Measurements from ENCODE around the gene TRMT13.

TRMT13 gene

GRCh38 chr1:100137602-100138001, 4.6 kb downstream of the TRMT13 start:
- no peak for DNase-seq (ENCODE audit: extremely low read depth, low read depth)
- TF ChIP-seq CTCF (IDR thresholded peaks at IDR 0.05; ENCODE audit: low read depth, low read length) = no peak

GRCh38 chr1:100141192-100141591, 8.2 kb downstream of the TRMT13 start:
- no peak for TF ChIP-seq CTCF (IDR thresholded peaks at IDR 0.05; ENCODE audit: low read depth, low read length)
- DNase-seq (ENCODE audit: extremely low read depth, low read depth) = no peak

GRCh38 chr1:100142343-100142742, 9.4 kb downstream of the TRMT13 start:
- TF ChIP-seq CTCF (IDR thresholded peaks at IDR 0.05; ENCODE audit: low read depth, low read length) = no peak
- no peak for DNase-seq (ENCODE audit: extremely low read depth, low read depth)

GRCh38 chr1:100145116-100145515, 12.2 kb downstream of the TRMT13 start:
- no peak for TF ChIP-seq CTCF (IDR thresholded peaks at IDR 0.05; ENCODE audit: low read depth, low read length)
- no peak for DNase-seq (ENCODE audit: extremely low read depth, low read depth)

GRCh38 chr1:100146958-100147357, 14.0 kb downstream of the TRMT13 start:
- DNase-seq (ENCODE audit: extremely low read depth, low read depth) = no peak
- no peak for TF ChIP-seq CTCF (IDR thresholded peaks at IDR 0.05; ENCODE audit: low read depth, low read length)

- no peak for DNase-seq (ENCODE audit: extremely low read depth, low read depth)
- no peak for TF ChIP-seq CTCF (IDR thresholded peaks at IDR 0.05; ENCODE audit: low read depth, low read length)
These were observed 14.9 kb downstream of the TRMT13 start for GRCh38 chr1:100147875-100148274.

- DNase-seq (ENCODE audit: extremely low read depth, low read depth) = no peak
These were observed 18.7 kb downstream of the TRMT13 start for GRCh38 chr1:100151679-100152078.

More at GRCh38 chr1:100151679-100152078, 18.7 kb downstream of the TRMT13 start:
- no peak for TF ChIP-seq CTCF (IDR thresholded peaks at IDR 0.05; ENCODE audit: low read depth, low read length)
